Measurements from ENCODE around the gene CACNA1H.

GRCh38 chr16:1147027-1147426 is 5.9 kb upstream of the CACNA1H start:
- TF ChIP-seq POLR2A (IDR thresholded peaks at IDR 0.05; ENCODE audit: low read depth, low read length) (no peak), TAF1 (IDR thresholded peaks at IDR 0.05; ENCODE audit: borderline replicate concordance, low read depth, low read length) (no peak)
